Thyroid gland (tissue), 4 donors: ENCODE measurements around the gene JTB. TPM values are rescaled to one million over a fixed set of nuclear protein-coding genes. Genes with fewer than 3 reads are reported as not detected.

Experiments used
- DNase-seq, 2 donors: peaks; one replicate each; pipeline ENCODE4 v3.0.0-alpha.2; 2019
- H3K27ac ChIP-seq, 3 donors: fragments of 200-600 bp; sonication (generic); 1 replicate in 2 of 3; 2 replicates in 1 of 3; pipeline ENCODE4 v1.5.1; 2016 to 2019; ENCODE audit warnings: mild to moderate bottlenecking in 1 of 3, moderate library complexity in 1 of 3
- H3K27me3 ChIP-seq: fragments of 200-600 bp; sonication (generic); one replicate; pipeline ENCODE4 v1.5.1; 2019
- H3K36me3 ChIP-seq, 2 donors: fragments of 200-600 bp; sonication (generic); one replicate each; pipeline ENCODE4 v1.5.1; 2016 to 2019
- H3K4me1 ChIP-seq, 2 donors: fragments of 200-600 bp; sonication (generic); one replicate each; pipeline ENCODE4 v1.5.1; 2017 to 2019
- H3K4me3 ChIP-seq, 3 donors: fragments of 200-600 bp; sonication (generic); replicated peaks in 1 of 3; 1 replicate in 2 of 3; 2 replicates in 1 of 3; pipeline ENCODE4 v1.5.1; 2016; ENCODE audit warnings: mild to moderate bottlenecking in 1 of 3
- H3K9me3 ChIP-seq: fragments of 200-600 bp; sonication (generic); one replicate; pipeline ENCODE4 v1.5.1; 2017
- POLR2A ChIP-seq, 2 donors: fragments of 450-650 bp; IDR thresholded peaks; one replicate each; pipeline ENCODE4 v1.6.1; 2017; ENCODE audit warnings: antibody characterized with exemption in 2 of 2, mild to moderate bottlenecking in 2 of 2, moderate library complexity in 1 of 2
- WGBS, 2 donors: methylation state at CpG; one replicate each; pipeline ENCODE4 v1.1.5; 2017; 5-methylcytosine and 5-hydroxymethylcytosine counted together
- intact Hi-C: fragments of 100-400 bp; cut with DNase I; formaldehyde crosslinking; loops from one replicate; pipeline ENCODE4 v1.15.1; 2023
- total RNA-seq, 4 donors: library from RNA; depleted of rRNA; stranded (reverse); fragments of >200 nt; gene quantifications; one replicate each; pipeline ENCODE4 v1.2.3, GENCODE V29; 2016
- TF ChIP-seq, protein P1 (sequence below), 6 experiments: fragments of 200-600 bp in 3 of 6; fragments of 450-650 bp in 3 of 6; sonication (generic) in 3 of 6; IDR thresholded peaks; one replicate each; pipeline ENCODE4 v1.5.1; 2016 to 2019; ENCODE audit warnings: antibody characterized with exemption in 6 of 6, mild to moderate bottlenecking in 2 of 6, inconsistent platforms in 1 of 6, moderate library complexity in 1 of 6

The JTB gene
- total RNA-seq, 4 donors from 2014 or later: 173 to 393 (median 247) TPM

GRCh38 chr1:153991806-153992205 is 14.3 kb upstream of the JTB start:
- H3K36me3 ChIP-seq: peaks cover 29 to 30% of the 10 kb centered on the region in 2 donors
- DNase-seq: no peak
- H3K4me3 ChIP-seq: peak overlapping the region in 1 of 3 donors; percentile 68
- 86 to 91% methylated on average over 2 of the region's 2 CpGs for whole genome bisulfite sequencing, 2 donors
- H3K9me3 ChIP-seq: no peaks in the 10 kb centered on the region
- H3K27ac ChIP-seq: peak overlapping the region in 2 of 3 donors; percentile 81 to 89
- intact Hi-C loops: no loop called here
- H3K4me1 ChIP-seq: peaks cover 19 to 28% of the 10 kb centered on the region in 2 donors
- TF ChIP-seq, protein P1, sequence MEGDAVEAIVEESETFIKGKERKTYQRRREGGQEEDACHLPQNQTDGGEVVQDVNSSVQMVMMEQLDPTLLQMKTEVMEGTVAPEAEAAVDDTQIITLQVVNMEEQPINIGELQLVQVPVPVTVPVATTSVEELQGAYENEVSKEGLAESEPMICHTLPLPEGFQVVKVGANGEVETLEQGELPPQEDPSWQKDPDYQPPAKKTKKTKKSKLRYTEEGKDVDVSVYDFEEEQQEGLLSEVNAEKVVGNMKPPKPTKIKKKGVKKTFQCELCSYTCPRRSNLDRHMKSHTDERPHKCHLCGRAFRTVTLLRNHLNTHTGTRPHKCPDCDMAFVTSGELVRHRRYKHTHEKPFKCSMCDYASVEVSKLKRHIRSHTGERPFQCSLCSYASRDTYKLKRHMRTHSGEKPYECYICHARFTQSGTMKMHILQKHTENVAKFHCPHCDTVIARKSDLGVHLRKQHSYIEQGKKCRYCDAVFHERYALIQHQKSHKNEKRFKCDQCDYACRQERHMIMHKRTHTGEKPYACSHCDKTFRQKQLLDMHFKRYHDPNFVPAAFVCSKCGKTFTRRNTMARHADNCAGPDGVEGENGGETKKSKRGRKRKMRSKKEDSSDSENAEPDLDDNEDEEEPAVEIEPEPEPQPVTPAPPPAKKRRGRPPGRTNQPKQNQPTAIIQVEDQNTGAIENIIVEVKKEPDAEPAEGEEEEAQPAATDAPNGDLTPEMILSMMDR (IDR thresholded peaks at IDR 0.05): no peak
- TF ChIP-seq POLR2A (IDR thresholded peaks at IDR 0.05): no peak
- no peaks in the 10 kb centered on the region for H3K27me3 ChIP-seq

DNA sequence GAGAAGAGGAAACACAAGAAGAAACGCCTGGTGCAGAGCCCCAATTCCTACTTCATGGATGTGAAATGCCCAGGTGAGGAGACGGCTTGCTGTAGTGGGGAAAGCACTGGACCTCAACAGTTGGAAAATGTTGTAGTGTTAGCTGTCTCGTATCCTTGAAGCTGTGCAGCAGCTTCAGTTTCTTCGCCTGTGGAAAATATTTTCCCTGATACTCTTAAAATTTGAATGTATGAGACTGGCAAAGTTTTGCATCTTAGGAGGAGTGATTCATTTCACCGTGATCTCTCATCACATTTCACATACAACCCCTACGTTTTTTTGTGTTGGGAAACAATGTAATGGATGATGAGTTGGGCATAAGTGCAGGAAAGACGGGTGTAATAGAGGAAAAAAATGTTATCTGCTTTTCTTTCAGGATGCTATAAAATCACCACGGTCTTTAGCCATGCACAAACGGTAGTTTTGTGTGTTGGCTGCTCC is 13.7 kb upstream of the JTB start:
- no peaks in the 10 kb centered on the region for H3K27me3 ChIP-seq
- DNase-seq: no peak
- intact Hi-C loops: no loop called here
- WGBS, 2 donors: 9 to 15% methylated on average over 9 of the region's 9 CpGs
- peak overlapping the region; percentile 81 to 92 (median 89) for H3K27ac ChIP-seq
- H3K36me3 ChIP-seq: peaks cover 29 to 30% of the 10 kb centered on the region in 2 donors
- TF ChIP-seq, protein P1 (IDR thresholded peaks at IDR 0.05): no peak
- no peak for TF ChIP-seq POLR2A (IDR thresholded peaks at IDR 0.05)
- H3K4me1 ChIP-seq: peaks cover 19 to 29% of the 10 kb centered on the region in 2 donors
- peak overlapping the region; percentile 68 to 100 (median 97) for H3K4me3 ChIP-seq
- H3K9me3 ChIP-seq: no peaks in the 10 kb centered on the region

GRCh38 chr1:153990468-153991150 is 13.1 kb upstream of the JTB start, which contains the start of gene RPS27:
TSS of gene RPS27 (plus strand) at chr1:153990762. CDS start at chr1:153990797, 35 bp downstream.
- peaks cover 29 to 30% of the 10 kb centered on the region in 2 donors for H3K36me3 ChIP-seq
- peak within 1 kb of the TSS; percentile 81 to 92 (median 89) for H3K27ac ChIP-seq
- no peaks in the 10 kb centered on the region for H3K9me3 ChIP-seq
- H3K4me1 ChIP-seq: peaks cover 19 to 29% of the 10 kb centered on the region in 2 donors
- 1% methylated on average over 36 of the region's 36 CpGs for WGBS, 2 donors
- no peaks in the 10 kb centered on the region for H3K27me3 ChIP-seq
- H3K4me3 ChIP-seq: peak within 1 kb of the TSS; percentile 68 to 100 (median 97)
- peak; percentile 90 to 98 for TF ChIP-seq POLR2A (IDR thresholded peaks at IDR 0.05)
- TF ChIP-seq, protein P1 (IDR thresholded peaks at IDR 0.05): no peak
- DNase-seq: peak; percentile 92 to 93
- intact Hi-C loops: no loop called here

DNA sequence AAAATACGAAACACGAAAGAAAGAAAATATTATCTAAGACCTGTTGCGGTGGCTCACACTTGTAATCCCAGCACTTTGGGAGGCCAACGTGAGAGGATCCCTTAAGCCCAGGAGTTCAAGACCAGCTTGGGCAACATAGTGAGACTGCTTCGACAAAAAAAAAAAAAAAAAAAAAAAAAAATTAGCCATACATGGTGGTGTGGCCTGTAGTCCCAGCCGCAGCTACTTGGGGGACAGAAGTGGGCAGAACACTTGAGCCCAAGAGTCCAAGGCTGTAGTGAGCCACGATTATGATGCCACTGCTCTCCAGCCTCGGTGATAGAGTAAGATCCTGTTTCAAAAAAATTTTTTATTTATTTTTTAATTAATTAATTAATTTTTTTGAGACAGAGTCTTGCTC is 10.1 kb upstream of the JTB start:
- 87 to 94% methylated on average over 8 of the region's 8 CpGs for WGBS, 2 donors
- TF ChIP-seq, protein P1 (IDR thresholded peaks at IDR 0.05): no peak
- no peak for TF ChIP-seq POLR2A (IDR thresholded peaks at IDR 0.05)
- no peaks in the 10 kb centered on the region for H3K9me3 ChIP-seq
- peaks cover 9 to 15% of the 10 kb centered on the region in 2 donors for H3K36me3 ChIP-seq
- no peak overlapping the region for H3K4me3 ChIP-seq
- DNase-seq: no peak
- H3K4me1 ChIP-seq: peaks cover 27 to 36% of the 10 kb centered on the region in 2 donors
- H3K27ac ChIP-seq: peak overlapping the region in 1 of 3 donors; percentile 85
- intact Hi-C loops: loop anchor here (5.0 to 10.0 kb wide), 2 partner anchors 190 to 313 kb away; partner anchors contain the start of genes ILF2 and NPR1
- no peaks in the 10 kb centered on the region for H3K27me3 ChIP-seq
